WTC11 (cell line): ENCODE data around the gene NECTIN3.

Experiments used
- CREB1 ChIP-seq: sonication (generic); formaldehyde crosslinking; IDR thresholded peaks from 2 replicates; pipeline ENCODE4 v1.8.0; 2023; ENCODE audit warnings: mild to moderate bottlenecking, missing genetic modification reagents
- FOXK1 ChIP-seq: sonication (generic); formaldehyde crosslinking; IDR thresholded peaks from 2 replicates; pipeline ENCODE4 v1.8.0; 2022; ENCODE audit warnings: mild to moderate bottlenecking, moderate library complexity, missing genetic modification reagents
- HMGXB4 ChIP-seq: sonication (generic); formaldehyde crosslinking; IDR thresholded peaks from 2 replicates; pipeline ENCODE4 v1.8.1; 2023; ENCODE audit warnings: mild to moderate bottlenecking, moderate library complexity, missing genetic modification reagents
- NR2C2 ChIP-seq: sonication (generic); formaldehyde crosslinking; IDR thresholded peaks from 2 replicates; pipeline ENCODE4 v1.8.0; 2022; ENCODE audit warnings: mild to moderate bottlenecking, missing genetic modification reagents
- NR3C1 ChIP-seq: sonication (generic); formaldehyde crosslinking; conservative IDR thresholded peaks from 2 replicates; pipeline ENCODE4 v1.8.1; 2023; ENCODE audit warnings: low read depth, mild to moderate bottlenecking, missing genetic modification reagents
- RELA ChIP-seq: sonication (generic); formaldehyde crosslinking; IDR thresholded peaks from 2 replicates; pipeline ENCODE4 v1.8.1; 2022; ENCODE audit warnings: missing genetic modification reagents, mild to moderate bottlenecking, borderline replicate concordance
- SP1 ChIP-seq: sonication (generic); formaldehyde crosslinking; conservative IDR thresholded peaks from 2 replicates; pipeline ENCODE4 v1.8.1; 2022; ENCODE audit warnings: missing genetic modification reagents
- TF ChIP-seq, protein P1 (sequence below): fragments of 200-600 bp; IDR thresholded peaks from 2 replicates; pipeline ENCODE4 v1.8.0; 2022; ENCODE audit warnings: antibody characterized with exemption
- TF ChIP-seq, protein P2 (sequence below): sonication (generic); formaldehyde crosslinking; IDR thresholded peaks from 2 replicates; pipeline ENCODE4 v1.8.1; 2023; ENCODE audit warnings: mild to moderate bottlenecking, missing genetic modification reagents
- TF ChIP-seq, protein P3 (sequence below): fragments of 250-450 bp; sonication (Bioruptor Pico); conservative IDR thresholded peaks from 2 replicates; pipeline ENCODE4 v1.9.0; 2021; ENCODE audit warnings: mild to moderate bottlenecking

- TF ChIP-seq, protein P1, sequence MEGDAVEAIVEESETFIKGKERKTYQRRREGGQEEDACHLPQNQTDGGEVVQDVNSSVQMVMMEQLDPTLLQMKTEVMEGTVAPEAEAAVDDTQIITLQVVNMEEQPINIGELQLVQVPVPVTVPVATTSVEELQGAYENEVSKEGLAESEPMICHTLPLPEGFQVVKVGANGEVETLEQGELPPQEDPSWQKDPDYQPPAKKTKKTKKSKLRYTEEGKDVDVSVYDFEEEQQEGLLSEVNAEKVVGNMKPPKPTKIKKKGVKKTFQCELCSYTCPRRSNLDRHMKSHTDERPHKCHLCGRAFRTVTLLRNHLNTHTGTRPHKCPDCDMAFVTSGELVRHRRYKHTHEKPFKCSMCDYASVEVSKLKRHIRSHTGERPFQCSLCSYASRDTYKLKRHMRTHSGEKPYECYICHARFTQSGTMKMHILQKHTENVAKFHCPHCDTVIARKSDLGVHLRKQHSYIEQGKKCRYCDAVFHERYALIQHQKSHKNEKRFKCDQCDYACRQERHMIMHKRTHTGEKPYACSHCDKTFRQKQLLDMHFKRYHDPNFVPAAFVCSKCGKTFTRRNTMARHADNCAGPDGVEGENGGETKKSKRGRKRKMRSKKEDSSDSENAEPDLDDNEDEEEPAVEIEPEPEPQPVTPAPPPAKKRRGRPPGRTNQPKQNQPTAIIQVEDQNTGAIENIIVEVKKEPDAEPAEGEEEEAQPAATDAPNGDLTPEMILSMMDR: no peak
- no peak for TF ChIP-seq FOXK1
- no peak for TF ChIP-seq HMGXB4 (CRISPR knock-in tag)
- TF ChIP-seq, protein P2, sequence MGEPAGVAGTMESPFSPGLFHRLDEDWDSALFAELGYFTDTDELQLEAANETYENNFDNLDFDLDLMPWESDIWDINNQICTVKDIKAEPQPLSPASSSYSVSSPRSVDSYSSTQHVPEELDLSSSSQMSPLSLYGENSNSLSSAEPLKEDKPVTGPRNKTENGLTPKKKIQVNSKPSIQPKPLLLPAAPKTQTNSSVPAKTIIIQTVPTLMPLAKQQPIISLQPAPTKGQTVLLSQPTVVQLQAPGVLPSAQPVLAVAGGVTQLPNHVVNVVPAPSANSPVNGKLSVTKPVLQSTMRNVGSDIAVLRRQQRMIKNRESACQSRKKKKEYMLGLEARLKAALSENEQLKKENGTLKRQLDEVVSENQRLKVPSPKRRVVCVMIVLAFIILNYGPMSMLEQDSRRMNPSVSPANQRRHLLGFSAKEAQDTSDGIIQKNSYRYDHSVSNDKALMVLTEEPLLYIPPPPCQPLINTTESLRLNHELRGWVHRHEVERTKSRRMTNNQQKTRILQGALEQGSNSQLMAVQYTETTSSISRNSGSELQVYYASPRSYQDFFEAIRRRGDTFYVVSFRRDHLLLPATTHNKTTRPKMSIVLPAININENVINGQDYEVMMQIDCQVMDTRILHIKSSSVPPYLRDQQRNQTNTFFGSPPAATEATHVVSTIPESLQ (CRISPR knock-in tag): no peak
- TF ChIP-seq NR2C2 (CRISPR knock-in tag): no peak
- no peak for TF ChIP-seq RELA (CRISPR knock-in tag)
- TF ChIP-seq NR3C1 (CRISPR knock-in tag): no peak
- TF ChIP-seq CREB1 (CRISPR knock-in tag): no peak
- TF ChIP-seq SP1 (CRISPR knock-in tag): no peak
- TF ChIP-seq, protein P3, sequence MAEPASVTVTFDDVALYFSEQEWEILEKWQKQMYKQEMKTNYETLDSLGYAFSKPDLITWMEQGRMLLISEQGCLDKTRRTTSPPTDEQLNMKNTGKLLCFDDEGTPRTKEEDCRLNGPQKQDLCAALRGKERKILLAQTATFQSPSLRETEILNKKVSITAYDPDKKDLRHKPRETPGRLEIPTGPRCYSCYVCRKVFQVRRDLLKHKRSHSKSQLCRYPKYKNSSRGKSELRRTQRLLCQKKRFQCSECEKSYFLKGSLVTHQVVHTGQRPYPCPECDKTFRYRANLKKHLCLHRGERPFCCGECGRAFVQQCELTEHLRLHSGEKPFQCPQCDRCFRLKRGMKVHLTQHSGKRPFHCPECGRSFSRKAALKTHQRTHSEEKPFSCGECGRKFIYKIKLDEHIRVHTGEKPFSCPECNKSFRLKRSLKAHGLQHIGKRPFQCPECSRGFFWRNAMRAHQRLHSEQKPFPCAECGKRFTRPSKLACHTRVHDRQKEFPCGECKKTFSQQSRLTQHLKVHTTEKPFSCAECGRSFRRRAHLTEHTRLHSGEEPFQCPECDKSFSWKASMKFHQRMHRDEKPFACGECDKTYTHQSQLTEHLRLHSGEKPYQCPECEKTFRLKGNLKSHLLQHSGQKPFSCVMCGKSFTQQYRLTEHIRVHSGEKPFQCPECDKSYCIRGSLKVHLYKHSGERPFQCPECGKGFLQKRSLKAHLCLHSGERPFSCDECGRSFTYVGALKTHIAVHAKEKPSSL: no peak
These were observed 43.7 kb upstream of the NECTIN3 start for GRCh38 chr3:111027868-111028267.
